GDM1 (cell line): ENCODE data around the gene P2RX7.

Experiments used
- DNase-seq: peaks from one replicate; lab custom pipeline; 2025; lab: John Stamatoyannopoulos, UW

Gene P2RX7

GRCh38 chr12:121110211-121110940 lies 22.3 kb upstream of the P2RX7 start:
- DNase-seq = peak; percentile 14

DNA sequence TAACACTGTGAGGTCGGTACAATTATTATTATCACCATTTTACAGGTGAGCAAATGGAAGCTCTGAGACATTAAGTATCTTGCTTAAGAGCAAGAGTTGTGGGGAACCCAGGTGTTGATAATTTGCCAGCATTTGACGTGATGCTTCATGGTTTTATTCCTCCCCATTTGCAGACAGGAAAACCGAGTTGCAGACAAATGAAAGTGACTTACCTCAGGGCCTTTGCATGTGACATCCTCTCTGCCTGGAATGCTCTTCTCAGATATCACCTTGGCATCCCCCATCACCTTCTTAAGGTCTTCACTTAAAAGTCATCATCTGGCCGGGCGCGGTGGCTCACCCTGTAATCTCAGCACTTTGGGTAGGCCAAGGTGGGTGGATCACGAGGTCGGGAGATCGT lies 21.0 kb upstream of the P2RX7 start:
- no peak for DNase-seq

DNA sequence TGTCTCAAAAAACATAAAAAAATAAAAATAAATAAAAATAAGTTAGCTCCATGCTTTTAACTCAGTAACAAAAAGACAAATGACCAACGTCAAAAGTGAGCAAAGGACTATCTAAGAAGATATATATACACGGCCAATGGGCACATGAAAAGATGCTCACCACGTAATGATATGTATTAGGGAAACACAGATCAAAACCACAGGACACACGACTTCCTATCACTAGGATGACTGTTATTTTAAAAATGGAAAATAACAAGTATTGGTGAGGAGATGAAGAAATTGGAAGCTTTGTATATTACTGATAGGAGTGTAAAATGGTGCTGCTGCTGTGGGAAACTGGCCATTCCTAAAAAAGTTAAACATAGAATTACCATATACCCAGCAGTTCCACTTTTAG lies 20.2 kb upstream of the P2RX7 start:
- DNase-seq = no peak

- no peak for DNase-seq
These were observed 19.6 kb upstream of the P2RX7 start for GRCh38 chr12:121113057-121113456.

DNA sequence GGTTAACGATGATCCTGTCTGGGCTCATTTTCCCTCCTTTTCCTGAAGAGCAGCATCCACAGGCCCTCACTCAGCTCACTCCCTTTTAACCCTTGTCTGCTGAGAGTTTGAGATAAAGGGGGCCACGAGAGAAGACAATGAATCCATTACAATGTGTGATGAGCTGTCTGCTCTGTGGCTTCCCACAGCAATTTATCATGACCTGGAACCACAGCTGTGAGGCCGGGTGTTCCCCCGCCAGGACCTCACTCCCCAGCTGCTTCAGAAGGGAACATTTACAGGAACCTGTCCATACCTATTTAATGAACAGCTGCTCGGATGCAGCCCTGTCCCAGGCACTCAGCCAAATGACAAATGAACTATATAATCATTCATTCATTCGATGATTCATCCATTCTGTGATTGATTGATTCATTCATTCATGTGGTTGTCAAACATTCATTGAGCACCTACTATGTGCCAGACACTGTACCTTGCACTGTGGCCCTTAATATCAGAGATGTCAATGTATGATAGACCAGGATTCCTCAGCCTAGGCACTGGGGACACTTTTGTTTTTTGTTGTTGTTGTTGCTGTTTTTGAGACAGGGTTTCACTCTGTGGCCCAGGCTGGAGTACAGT lies 18.5 kb upstream of the P2RX7 start:
- peak; percentile 6 for DNase-seq

- DNase-seq = no peak
These were observed 17.9 kb upstream of the P2RX7 start for GRCh38 chr12:121114806-121115205.

DNA sequence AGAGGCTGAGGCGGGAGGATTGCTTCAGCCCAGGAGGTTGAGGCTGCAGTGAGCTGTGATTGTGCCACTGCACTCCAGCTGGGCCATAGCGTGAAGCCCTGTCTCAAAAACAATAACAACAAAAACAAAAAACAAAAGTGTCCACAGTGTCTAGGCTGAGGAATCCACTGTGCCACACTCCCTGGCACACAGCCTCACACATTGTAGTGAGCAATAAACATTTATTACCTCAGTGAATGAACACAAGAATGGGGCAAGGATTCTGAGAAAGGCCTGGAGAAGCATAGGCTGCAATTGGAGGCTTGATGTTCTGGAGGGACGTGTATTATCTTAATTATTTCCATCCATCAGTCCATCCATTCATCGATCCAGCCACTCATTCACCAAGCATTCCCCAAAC lies 17.1 kb upstream of the P2RX7 start:
- DNase-seq = no peak

DNA sequence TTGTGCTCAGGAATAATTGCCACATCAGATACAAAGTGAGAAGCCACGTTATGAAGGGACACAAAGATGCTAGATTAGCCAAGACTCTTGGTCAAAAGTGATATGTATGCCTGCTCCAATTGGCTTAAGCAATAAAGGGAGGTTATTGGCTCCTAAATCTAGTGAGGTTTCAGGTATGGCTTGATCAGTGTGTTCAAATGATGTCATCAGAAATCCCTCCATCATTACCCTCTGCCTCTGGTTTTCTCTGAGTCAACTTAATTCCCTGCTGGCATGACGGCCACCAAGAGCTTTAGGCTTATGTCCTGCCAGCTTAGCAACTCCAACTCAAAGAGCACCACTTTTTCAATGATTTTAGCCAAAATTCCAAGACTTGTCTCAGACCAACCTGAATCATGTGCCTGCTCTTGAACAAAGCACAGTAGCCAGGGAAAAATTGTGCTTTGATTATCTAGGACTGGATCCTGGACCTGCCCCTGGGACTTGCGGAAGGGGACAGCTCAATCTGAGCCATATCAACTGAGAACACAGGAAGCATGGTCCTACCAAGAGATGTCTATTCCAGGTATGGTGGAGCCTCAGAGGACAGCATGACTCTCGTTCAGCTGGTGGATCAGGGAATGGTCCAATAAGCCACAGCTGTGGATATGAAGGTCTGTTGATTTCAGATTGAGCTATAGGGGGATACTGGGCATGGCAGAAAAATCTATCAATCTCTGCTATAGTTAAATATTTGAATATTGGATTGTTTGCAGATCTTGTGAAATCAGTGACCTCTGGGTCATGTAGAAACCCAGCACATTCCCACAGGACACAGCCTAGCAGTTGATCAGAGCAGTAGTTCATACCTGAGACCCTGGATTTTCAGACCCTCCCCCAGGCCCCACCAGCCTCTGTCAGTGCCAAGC lies 16.1 kb upstream of the P2RX7 start:
- DNase-seq = no peak

- DNase-seq = no peak
These were observed 15.4 kb upstream of the P2RX7 start for GRCh38 chr12:121117226-121117777.

- DNase-seq = no peak
These were observed 12.4 kb upstream of the P2RX7 start for GRCh38 chr12:121120323-121120722.

DNA sequence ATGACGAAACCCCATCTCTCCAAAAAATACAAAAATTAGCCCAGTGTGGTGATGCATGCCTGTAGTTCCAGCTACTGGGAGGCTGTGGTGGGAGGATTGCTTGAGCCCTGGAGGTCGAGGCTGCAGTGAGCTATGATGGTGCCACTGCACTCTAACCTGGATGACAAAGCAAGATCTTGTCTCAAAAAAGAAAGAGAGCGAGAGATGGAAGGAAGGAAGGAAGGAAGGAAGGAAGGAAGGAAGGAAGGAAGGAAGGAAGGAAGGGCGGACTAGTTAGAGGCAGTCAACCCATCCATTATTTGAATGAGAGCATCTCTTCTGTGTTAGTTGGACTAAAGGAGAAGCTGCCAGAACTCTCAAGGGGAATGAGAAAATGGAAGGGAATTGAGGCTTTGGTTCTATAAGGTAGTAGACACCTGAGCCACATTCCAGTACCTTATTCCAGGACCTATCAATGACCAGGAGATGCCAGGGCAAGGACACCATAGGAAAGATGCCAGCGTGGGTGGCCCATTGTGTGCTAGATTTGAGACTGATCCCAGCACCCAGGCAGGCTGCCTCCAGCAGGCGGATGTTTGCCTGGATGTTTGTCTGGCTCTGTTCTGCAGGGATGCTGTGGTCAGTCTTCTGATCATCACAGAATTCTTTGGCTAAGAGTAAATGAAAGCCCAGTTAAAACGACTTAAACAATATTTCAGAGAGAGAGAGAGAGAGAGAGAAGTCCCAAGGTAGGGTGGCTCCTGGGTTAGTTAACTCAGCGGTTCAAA lies 11.5 kb upstream of the P2RX7 start:
- DNase-seq = no peak

- no peak for DNase-seq
These were observed 10.9 kb upstream of the P2RX7 start for GRCh38 chr12:121121805-121122204.

DNA sequence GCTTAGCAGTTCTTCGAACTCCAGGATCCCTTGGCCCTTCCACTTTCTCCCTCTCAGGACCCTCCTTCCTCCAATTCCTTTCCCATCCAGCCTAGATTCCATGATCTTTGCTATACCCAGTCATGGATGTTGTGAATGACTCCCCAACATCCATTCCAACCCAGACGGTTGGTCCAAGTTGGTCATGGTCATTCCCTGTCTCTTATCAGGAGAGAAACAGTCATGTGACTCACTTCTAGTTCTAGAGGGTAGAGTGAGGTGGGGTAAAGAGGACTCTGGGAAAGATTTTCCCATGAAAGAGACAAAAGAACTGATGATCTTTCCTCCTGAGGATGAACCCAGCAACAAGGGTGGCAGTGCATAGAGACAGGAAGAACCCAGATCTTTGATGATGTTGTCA lies 9.2 kb upstream of the P2RX7 start:
- DNase-seq = no peak

- DNase-seq = no peak
These were observed 8.1 kb upstream of the P2RX7 start for GRCh38 chr12:121124402-121125109.

DNA sequence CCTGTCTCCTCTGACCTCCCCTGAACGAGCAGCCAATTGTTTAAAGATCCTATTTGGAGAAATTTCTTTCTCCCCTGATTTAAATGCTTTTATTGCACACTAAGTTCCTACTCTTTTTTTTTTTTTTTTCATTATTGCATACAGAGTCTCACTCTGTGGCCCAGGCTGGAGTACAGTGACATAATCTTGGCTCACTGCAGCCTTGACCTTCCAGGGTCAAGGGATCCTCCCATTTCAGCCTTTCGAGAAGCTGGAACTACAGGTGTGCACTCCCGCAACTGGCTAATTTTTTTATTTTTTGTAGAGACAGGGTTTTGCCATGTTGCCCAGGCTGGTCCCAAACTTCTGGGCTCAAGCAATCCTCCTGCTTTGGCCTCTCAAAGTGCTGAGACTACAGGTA lies 5.2 kb upstream of the P2RX7 start:
- DNase-seq = no peak

GRCh38 chr12:121128908-121129810 lies 3.5 kb upstream of the P2RX7 start:
- peak; percentile 91 for DNase-seq

GRCh38 chr12:121129811-121130147 lies 2.9 kb upstream of the P2RX7 start:
- DNase-seq = no peak

GRCh38 chr12:121130866-121131373 lies 1.8 kb upstream of the P2RX7 start:
- no peak for DNase-seq

- no peak for DNase-seq
These were observed 735 bp upstream of the P2RX7 start for GRCh38 chr12:121131941-121132341.

GRCh38 chr12:121133838-121134237 lies 1.2 kb downstream of the P2RX7 start:
- DNase-seq = no peak
